Measurements from ENCODE around the gene PRKAR2A. TPM values are rescaled to one million over a fixed set of nuclear protein-coding genes. Genes with fewer than 3 reads are reported as not detected.

Gene PRKAR2A
- total and polyA plus RNA-seq, 9 of the 15 experiments (the other 6 are each of a cell fraction or from before 2014, with no cell fraction given) = 15.9 to 84.5 (median 37.6) TPM

- Histone ChIP-seq H3K27ac (ENCODE audit: extremely low read depth, low read depth, low read length) (no peak overlapping the region), H3K4me1 (replicated peaks in 1 of 2; ENCODE audit: control insufficient read depth in 2 of 2, insufficient read depth in 2 of 2, low read length in 2 of 2) (peaks cover 3 to 9% of the 10 kb centered on the region in 2 experiments; a peak in 4 of 5 replicates), H3K36me3 (ENCODE audit: control insufficient read depth, insufficient read depth, low read length) (peaks cover 42% of the 10 kb centered on the region), H3K79me2 (ENCODE audit: control insufficient read depth, insufficient read depth, low read length) (peaks cover 64% of the 10 kb centered on the region), H3K9me1 (ENCODE audit: control insufficient read depth, insufficient read depth, low read length) (no peaks in the 10 kb centered on the region), H2AFZ (ENCODE audit: low read depth, low read length) (no peak overlapping the region), H3K9me3 (replicated peaks; ENCODE audit: control insufficient read depth, insufficient read depth, low read depth, low read length) (no peaks in the 10 kb centered on the region), H4K20me1 (replicated peaks; ENCODE audit: control insufficient read depth, insufficient read depth, low read length) (no peaks in the 10 kb centered on the region), H3K4me3 (no peak overlapping the region; the same call in 1 of the 2 replicates), H3K9ac (ENCODE audit: insufficient read depth in 1 of 2, low read depth in 2 of 2, low read length in 2 of 2) (peak overlapping the region; percentile 43 to 98; a peak in 1 of 4 replicates), H3K4me2 (ENCODE audit: insufficient read depth, low read length) (no peak overlapping the region), H3K27me3 (ENCODE audit: control insufficient read depth in 2 of 2, insufficient read depth in 2 of 2, low read length in 2 of 2) (no peaks in the 10 kb centered on the region)
- ChIA-PET CTCF (ENCODE audit: low intra/inter-chr PET ratio) (interaction anchor here (0.6 kb wide), 1 partner anchor 280 kb away, joined by 3 read pairs; no protein-coding TSS in a partner anchor), POLR2A (interaction anchor here (1.0 to 2.3 kb wide), 2 partner anchors 8 to 12 kb away, joined by 3 to 13 read pairs; no protein-coding TSS in a partner anchor)
- TF ChIP-seq E2F5 (CRISPR knock-in tag; IDR thresholded peaks at IDR 0.05) (no peak), CC2D1A (IDR thresholded peaks at IDR 0.05) (no peak), ZNF75A (CRISPR knock-in tag; IDR thresholded peaks at IDR 0.05) (no peak)
- in situ Hi-C loops (cut with MboI) (no loop called here), intact Hi-C loops (cut with micrococcal nuclease) (no loop called here)
- no peak for FAIRE-seq
- no TSS peak for BruUV-seq (replicated peaks)
- no peak for DNase-seq (ENCODE audit: extremely low read depth in 1 of 4, low spot score in 3 of 4)
- no peak for ATAC-seq
These were observed 132.4 kb downstream of the PRKAR2A start for GRCh38 chr3:48715174-48715800.

- 90% methylated on average over 2 of the region's 2 CpGs for WGBS (ENCODE audit: insufficient coverage, low coverage, missing lambda C conversion rate)
- Histone ChIP-seq H3K9me3 (replicated peaks; ENCODE audit: control insufficient read depth, insufficient read depth, low read depth, low read length) (no peaks in the 10 kb centered on the region), H3K27ac (ENCODE audit: extremely low read depth, low read depth, low read length) (no peak overlapping the region), H3K36me3 (ENCODE audit: control insufficient read depth, insufficient read depth, low read length) (peaks cover 66% of the 10 kb centered on the region), H4K20me1 (replicated peaks; ENCODE audit: control insufficient read depth, insufficient read depth, low read length) (peaks cover 6% of the 10 kb centered on the region; the same call in 1 of the 2 replicates), H2AFZ (ENCODE audit: low read depth, low read length) (no peak overlapping the region), H3K9me1 (ENCODE audit: control insufficient read depth, insufficient read depth, low read length) (no peaks in the 10 kb centered on the region), H3K9ac (ENCODE audit: insufficient read depth in 1 of 2, low read depth in 2 of 2, low read length in 2 of 2) (no peak overlapping the region), H3K4me3 (no peak overlapping the region), H3K27me3 (ENCODE audit: control insufficient read depth in 2 of 2, insufficient read depth in 2 of 2, low read length in 2 of 2) (no peaks in the 10 kb centered on the region), H3K79me2 (ENCODE audit: control insufficient read depth, insufficient read depth, low read length) (peaks cover 92% of the 10 kb centered on the region), H3K4me2 (ENCODE audit: insufficient read depth, low read length) (no peak overlapping the region), H3K4me1 (replicated peaks in 1 of 2; ENCODE audit: control insufficient read depth in 2 of 2, insufficient read depth in 2 of 2, low read length in 2 of 2) (peaks cover 2 to 3% of the 10 kb centered on the region in 2 experiments; a peak in 3 of 5 replicates)
- intact Hi-C loops (cut with micrococcal nuclease) = no loop called here
- no peak for TF ChIP-seq ZNF121 (CRISPR knock-in tag; conservative IDR thresholded peaks at IDR 0.05)
- no peak for TF ChIP-seq PRPF4 (IDR thresholded peaks at IDR 0.05; ENCODE audit: insufficient read depth, low read depth, low read length, poor library complexity, severe bottlenecking)
- BruUV-seq (replicated peaks) = no TSS peak
- ATAC-seq (no peak), FAIRE-seq (no peak), DNase-seq (ENCODE audit: extremely low read depth in 1 of 4, low spot score in 3 of 4) (no peak)
- ChIA-PET POLR2A (no interaction called here), CTCF (ENCODE audit: low intra/inter-chr PET ratio) (no interaction called here)
- in situ Hi-C loops (cut with MboI) = no loop called here
These were observed 135.9 kb downstream of the PRKAR2A start for GRCh38 chr3:48711727-48712126.

Measured in K562 (cell line).